GM21423 (cell line): ENCODE results near the gene IBSP.
A peak's percentile ranks its signal among the peaks of the same experiment; 100 is the strongest.

Experiments used
- ATAC-seq: cut with Tn5 transposase; IDR thresholded peaks from one replicate; pipeline ENCODE4 v1.9.1; 2021; ENCODE audit warnings: mild to moderate bottlenecking, moderate library complexity; ENCODE audit not compliant: unreplicated experiment

Gene IBSP

GRCh38 chr4:87835743-87836142 is 36.4 kb downstream of the IBSP start:
- ATAC-seq, result no peak

- no peak for ATAC-seq
Measured at GRCh38 chr4:87838205-87838604, 38.9 kb downstream of the IBSP start.

- no peak for ATAC-seq
Measured at GRCh38 chr4:87838890-87839591, 39.7 kb downstream of the IBSP start.

- ATAC-seq, result no peak
Measured at GRCh38 chr4:87839592-87839946, 40.2 kb downstream of the IBSP start.

GRCh38 chr4:87840149-87840548 is 40.8 kb downstream of the IBSP start:
- no peak for ATAC-seq

- no peak for ATAC-seq
Measured at GRCh38 chr4:87843936-87844335, 44.6 kb downstream of the IBSP start.

GRCh38 chr4:87844452-87844851 is 45.1 kb downstream of the IBSP start:
- ATAC-seq, result no peak

GRCh38 chr4:87846226-87846625 is 46.9 kb downstream of the IBSP start:
- no peak for ATAC-seq

- ATAC-seq, result peak; percentile 77
Measured at GRCh38 chr4:87848622-87849351, 49.4 kb downstream of the IBSP start.

- no peak for ATAC-seq
Measured at GRCh38 chr4:87849612-87850011, 50.3 kb downstream of the IBSP start.

GRCh38 chr4:87851332-87851731 is 52.0 kb downstream of the IBSP start:
- no peak for ATAC-seq

GRCh38 chr4:87851953-87852352 is 52.6 kb downstream of the IBSP start:
- ATAC-seq, result no peak

- no peak for ATAC-seq
Measured at GRCh38 chr4:87853108-87853507, 53.8 kb downstream of the IBSP start.

- no peak for ATAC-seq
Measured at GRCh38 chr4:87853891-87854290, 54.5 kb downstream of the IBSP start.

GRCh38 chr4:87855559-87855958 is 56.2 kb downstream of the IBSP start:
- no peak for ATAC-seq

- no peak for ATAC-seq
Measured at GRCh38 chr4:87856816-87857215, 57.5 kb downstream of the IBSP start.

GRCh38 chr4:87857789-87858188 is 58.4 kb downstream of the IBSP start:
- ATAC-seq, result no peak
